GM12872 (cell line): Measurements from ENCODE around the gene OOSP2.

Experiments used
- TF ChIP-seq, protein P1 (sequence below): IDR thresholded peaks from 3 replicates; pipeline ENCODE4 v1.5.1; 2011; ENCODE audit warnings: low read depth, mild to moderate bottlenecking, low read length, moderate library complexity; ENCODE audit not compliant: insufficient read depth

Gene OOSP2

DNA sequence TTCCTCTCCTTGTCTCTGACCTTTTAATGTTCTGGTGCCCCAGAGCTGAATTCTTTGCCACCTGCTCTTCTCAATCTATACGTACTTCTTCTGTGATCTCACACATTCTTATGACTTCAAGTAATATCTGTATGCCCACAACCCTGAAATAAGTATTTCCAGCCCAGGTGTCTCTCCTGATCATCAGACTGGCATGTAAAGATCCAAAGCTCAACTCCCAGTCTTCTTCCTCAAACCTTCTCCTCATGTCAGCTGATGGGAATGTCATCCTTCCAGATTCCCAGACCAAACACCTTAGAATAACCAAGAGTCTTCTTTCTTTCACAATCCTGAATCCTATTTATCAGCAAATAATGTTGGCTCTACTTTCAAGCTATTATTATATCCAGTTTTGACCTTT, 25.6 kb downstream of the OOSP2 start:
- TF ChIP-seq, protein P1, sequence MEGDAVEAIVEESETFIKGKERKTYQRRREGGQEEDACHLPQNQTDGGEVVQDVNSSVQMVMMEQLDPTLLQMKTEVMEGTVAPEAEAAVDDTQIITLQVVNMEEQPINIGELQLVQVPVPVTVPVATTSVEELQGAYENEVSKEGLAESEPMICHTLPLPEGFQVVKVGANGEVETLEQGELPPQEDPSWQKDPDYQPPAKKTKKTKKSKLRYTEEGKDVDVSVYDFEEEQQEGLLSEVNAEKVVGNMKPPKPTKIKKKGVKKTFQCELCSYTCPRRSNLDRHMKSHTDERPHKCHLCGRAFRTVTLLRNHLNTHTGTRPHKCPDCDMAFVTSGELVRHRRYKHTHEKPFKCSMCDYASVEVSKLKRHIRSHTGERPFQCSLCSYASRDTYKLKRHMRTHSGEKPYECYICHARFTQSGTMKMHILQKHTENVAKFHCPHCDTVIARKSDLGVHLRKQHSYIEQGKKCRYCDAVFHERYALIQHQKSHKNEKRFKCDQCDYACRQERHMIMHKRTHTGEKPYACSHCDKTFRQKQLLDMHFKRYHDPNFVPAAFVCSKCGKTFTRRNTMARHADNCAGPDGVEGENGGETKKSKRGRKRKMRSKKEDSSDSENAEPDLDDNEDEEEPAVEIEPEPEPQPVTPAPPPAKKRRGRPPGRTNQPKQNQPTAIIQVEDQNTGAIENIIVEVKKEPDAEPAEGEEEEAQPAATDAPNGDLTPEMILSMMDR, result no peak

DNA sequence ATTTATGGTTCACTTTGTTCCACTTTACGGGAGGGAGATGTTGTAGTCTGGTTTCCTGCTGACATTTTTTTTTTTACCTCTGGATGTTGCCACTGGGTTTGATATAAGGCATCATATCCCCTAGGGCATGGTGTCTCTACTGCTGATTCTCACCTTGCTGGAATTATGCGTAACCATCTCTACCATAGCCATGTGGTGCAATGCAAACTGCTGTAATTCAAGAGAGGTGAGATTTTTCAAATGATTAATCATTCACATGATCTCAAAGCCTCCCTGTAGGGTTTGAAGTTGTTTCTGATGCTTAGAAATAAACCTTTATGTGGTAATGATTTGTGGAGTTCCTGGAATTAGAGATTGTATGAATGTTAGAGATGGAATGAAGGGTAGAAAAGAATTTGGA, 29.2 kb downstream of the OOSP2 start:
- TF ChIP-seq, protein P1, result no peak

DNA sequence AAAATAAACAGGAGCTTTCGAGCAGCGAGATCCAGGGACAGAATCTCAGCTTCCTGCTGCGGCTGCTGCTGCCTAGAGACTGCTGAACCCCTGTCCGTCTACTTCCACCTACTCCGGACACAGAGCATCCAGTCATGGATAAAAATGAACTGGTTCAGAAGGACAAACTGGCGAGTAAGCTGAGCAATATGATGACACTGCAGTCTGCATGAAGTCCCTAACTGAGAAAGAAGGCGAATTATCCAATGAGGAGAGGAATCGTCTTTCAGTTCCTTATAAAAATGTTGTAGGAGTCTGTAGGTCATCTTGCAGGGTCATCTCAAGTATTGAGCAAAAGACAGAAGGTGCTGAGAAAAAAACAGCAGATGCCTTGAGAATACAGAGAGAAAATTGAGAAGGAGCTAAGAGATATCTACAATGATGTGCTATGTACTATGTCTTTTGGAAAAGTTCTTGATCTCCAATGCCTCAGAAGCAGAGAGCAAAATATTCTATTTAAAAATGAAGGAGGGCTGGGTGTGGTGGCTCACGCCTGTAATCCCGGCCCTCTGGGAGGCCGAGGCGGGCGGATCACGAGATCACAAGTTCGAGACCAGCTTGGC, 37.1 kb downstream of the OOSP2 start:
- TF ChIP-seq, protein P1, result no peak

DNA sequence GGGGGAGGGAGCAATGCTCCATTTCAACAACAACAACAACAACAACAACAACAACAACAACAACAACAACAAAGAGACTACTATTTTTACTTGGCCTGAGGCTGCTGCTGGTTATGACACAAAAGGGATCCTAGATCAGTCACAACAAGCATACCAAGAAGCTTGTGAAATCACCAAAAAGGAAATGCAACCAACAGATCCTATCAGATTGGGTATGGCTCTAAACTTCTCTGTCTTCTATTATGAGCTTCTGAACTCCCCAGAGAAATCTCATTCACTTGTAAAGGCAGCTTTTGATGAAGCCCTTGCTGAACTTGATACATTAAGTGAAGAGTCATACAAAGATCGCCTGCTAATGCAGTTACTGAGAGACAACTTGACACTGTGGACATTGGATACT, 37.8 kb downstream of the OOSP2 start:
- TF ChIP-seq, protein P1, result no peak

DNA sequence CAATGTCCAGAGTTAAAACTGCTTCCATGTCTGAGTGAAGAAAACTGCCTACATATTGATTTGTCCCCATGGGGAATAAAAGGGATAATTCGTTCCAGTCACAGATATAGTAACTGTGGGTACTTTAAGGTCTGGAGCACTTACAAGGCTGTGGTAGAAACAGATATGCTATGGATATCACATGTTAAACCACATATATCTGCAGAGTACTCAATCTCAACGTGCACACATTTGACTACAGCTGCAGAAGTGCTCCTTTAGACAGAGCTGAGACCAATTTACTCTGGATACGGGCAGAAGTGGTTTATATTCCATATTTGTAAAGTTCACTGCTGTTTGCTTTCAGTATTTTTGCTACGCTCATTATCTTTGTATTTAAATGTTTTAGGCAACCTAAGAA, 38.5 kb downstream of the OOSP2 start:
- TF ChIP-seq, protein P1, result no peak

DNA sequence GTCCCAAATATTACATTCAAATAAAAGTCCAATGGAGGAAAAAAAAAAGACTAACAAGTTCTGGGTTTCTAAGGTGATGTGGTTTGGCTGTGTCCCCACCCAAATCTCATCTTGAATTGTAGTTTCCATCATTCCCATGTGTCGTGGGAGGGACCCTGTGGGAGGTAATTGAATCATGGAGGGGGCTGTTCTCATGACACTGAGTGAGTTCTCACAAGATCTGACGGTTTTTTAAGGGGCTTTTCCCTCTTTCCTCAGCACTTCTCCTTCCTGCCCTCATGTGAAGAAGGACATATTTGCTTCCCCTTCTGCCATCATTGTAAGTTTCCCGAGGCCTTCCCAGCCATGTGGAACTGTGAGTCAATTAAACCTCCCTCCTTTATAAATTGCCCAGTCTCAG, 40.3 kb downstream of the OOSP2 start:
- TF ChIP-seq, protein P1, result no peak

DNA sequence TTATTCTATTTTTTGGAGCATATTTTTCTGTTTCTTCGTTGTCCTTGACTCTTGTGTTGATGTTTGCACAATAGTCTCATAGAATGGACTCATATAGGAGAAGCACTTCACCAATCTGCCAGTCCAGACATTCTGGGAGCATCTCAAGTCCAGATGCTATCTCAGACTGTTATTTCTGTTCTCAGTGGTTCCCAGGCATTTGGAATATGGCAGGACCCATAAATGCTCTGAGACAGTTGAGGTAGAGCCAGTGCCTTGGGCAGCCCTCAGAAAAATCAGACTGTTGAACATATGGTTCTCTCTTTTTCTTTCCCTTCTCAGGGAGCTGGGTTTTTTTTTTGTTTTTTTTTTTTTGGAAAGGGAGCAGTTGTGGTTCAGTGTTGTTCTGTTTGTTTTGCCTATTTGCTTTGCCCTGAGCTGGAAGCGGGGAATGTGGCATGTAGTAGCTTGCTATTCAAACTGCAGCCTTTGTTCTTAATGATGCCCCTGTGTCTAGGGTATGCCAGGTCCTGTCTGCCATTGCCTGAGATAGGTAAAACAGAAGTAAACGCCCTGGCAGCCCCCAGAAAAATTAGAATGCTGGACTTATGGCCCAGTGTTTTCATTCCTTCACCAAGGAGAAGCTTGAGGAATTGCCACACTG, 44.5 kb downstream of the OOSP2 start:
- TF ChIP-seq, protein P1, result no peak
